ENCODE data around the gene MINPP1. TPM values are rescaled to one million over a fixed set of nuclear protein-coding genes. Genes with fewer than 3 reads are reported as not detected.

MINPP1 gene
- total RNA-seq, 1 experiment from 2014 or later, result 12.3 TPM

DNA sequence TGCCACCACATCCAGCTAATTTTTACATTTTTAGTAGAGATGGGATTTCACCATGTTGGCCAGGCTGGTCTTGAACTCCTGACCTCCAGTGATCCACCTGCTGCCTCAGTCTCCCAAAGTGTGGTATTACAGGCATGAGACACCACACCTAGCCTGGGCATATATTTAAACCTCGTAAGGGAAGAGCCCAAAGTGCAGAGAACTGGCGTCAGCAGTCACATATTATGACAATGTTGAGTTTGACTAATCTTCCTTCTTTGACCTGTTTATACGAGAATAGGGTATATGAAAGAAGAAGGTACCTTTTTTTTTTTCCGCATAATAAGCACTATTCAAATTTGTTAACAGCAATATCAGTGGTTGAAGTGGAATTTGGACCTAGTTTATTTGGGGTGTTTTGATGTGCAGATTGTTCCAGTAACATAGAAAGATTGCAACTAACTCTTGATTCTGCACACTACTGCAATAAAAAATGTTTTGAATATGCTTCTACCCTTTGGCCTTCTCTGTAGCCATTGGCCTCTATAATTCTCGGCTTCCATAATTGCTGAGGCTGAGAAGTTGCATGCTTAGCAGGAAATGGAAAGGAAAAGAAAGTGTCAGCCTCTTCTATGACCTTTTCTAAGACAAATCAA, 55.9 kb downstream of the MINPP1 start:
- TF ChIP-seq, protein P1, sequence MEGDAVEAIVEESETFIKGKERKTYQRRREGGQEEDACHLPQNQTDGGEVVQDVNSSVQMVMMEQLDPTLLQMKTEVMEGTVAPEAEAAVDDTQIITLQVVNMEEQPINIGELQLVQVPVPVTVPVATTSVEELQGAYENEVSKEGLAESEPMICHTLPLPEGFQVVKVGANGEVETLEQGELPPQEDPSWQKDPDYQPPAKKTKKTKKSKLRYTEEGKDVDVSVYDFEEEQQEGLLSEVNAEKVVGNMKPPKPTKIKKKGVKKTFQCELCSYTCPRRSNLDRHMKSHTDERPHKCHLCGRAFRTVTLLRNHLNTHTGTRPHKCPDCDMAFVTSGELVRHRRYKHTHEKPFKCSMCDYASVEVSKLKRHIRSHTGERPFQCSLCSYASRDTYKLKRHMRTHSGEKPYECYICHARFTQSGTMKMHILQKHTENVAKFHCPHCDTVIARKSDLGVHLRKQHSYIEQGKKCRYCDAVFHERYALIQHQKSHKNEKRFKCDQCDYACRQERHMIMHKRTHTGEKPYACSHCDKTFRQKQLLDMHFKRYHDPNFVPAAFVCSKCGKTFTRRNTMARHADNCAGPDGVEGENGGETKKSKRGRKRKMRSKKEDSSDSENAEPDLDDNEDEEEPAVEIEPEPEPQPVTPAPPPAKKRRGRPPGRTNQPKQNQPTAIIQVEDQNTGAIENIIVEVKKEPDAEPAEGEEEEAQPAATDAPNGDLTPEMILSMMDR (IDR thresholded peaks at IDR 0.05; ENCODE audit: unreplicated experiment), result no peak
- intact Hi-C loops (cut with micrococcal nuclease), result no loop called here
- H3K9me3 Mint-ChIP-seq (ENCODE audit: unreplicated experiment), result peaks cover 17% of the 10 kb centered on the region
- H3K27ac Mint-ChIP-seq (ENCODE audit: low read depth, unreplicated experiment), result no peak overlapping the region
- H3K36me3 Mint-ChIP-seq (ENCODE audit: insufficient read depth, unreplicated experiment), result no peaks in the 10 kb centered on the region
- H3K4me3 Mint-ChIP-seq (ENCODE audit: unreplicated experiment), result no peak overlapping the region
- H3K27me3 Mint-ChIP-seq (ENCODE audit: insufficient read depth, unreplicated experiment), result no peaks in the 10 kb centered on the region
- H3K4me1 Mint-ChIP-seq (ENCODE audit: insufficient read depth, unreplicated experiment), result no peaks in the 10 kb centered on the region
- ChIA-PET POLR2A (no interaction called here), CTCF (no interaction called here)
- no TSS peak for BruUV-seq (replicated peaks)
- no peak for DNase-seq (ENCODE audit: unreplicated experiment)

- POLR2A ChIA-PET, result interaction anchor here (0.8 kb wide), 1 partner anchor 23 kb away, joined by 3 read pairs; no protein-coding TSS in a partner anchor
- Mint-ChIP-seq H3K4me3 (ENCODE audit: unreplicated experiment) (no peak overlapping the region), H3K9me3 (ENCODE audit: unreplicated experiment) (peaks cover 18% of the 10 kb centered on the region), H3K4me1 (ENCODE audit: insufficient read depth, unreplicated experiment) (no peaks in the 10 kb centered on the region), H3K27ac (ENCODE audit: low read depth, unreplicated experiment) (no peak overlapping the region), H3K36me3 (ENCODE audit: insufficient read depth, unreplicated experiment) (no peaks in the 10 kb centered on the region), H3K27me3 (ENCODE audit: insufficient read depth, unreplicated experiment) (no peaks in the 10 kb centered on the region)
- TF ChIP-seq, protein P1 (IDR thresholded peaks at IDR 0.05; ENCODE audit: unreplicated experiment), result no peak
- no peak for DNase-seq (ENCODE audit: unreplicated experiment)
- BruUV-seq (replicated peaks), result no TSS peak
- CTCF ChIA-PET, result no interaction called here
- intact Hi-C loops (cut with micrococcal nuclease), result no loop called here
Measured at GRCh38 chr10:87562750-87563149, 58.1 kb downstream of the MINPP1 start.

GRCh38 chr10:87565010-87565409, 60.3 kb downstream of the MINPP1 start:
- Mint-ChIP-seq H3K27ac (ENCODE audit: low read depth, unreplicated experiment) (no peak overlapping the region), H3K4me3 (ENCODE audit: unreplicated experiment) (no peak overlapping the region), H3K9me3 (ENCODE audit: unreplicated experiment) (peaks cover 18% of the 10 kb centered on the region), H3K27me3 (ENCODE audit: insufficient read depth, unreplicated experiment) (peaks cover 11% of the 10 kb centered on the region), H3K36me3 (ENCODE audit: insufficient read depth, unreplicated experiment) (no peaks in the 10 kb centered on the region), H3K4me1 (ENCODE audit: insufficient read depth, unreplicated experiment) (no peaks in the 10 kb centered on the region)
- DNase-seq (ENCODE audit: unreplicated experiment), result no peak
- ChIA-PET POLR2A (no interaction called here), CTCF (interaction anchor here (0.5 to 0.6 kb wide), 3 partner anchors 16 to 936 kb away, joined by 3 to 4 read pairs (median 3); no protein-coding TSS in a partner anchor)
- intact Hi-C loops (cut with micrococcal nuclease), result no loop called here
- TF ChIP-seq, protein P1 (IDR thresholded peaks at IDR 0.05; ENCODE audit: unreplicated experiment), result no peak
- no TSS peak for BruUV-seq (replicated peaks)

DNA sequence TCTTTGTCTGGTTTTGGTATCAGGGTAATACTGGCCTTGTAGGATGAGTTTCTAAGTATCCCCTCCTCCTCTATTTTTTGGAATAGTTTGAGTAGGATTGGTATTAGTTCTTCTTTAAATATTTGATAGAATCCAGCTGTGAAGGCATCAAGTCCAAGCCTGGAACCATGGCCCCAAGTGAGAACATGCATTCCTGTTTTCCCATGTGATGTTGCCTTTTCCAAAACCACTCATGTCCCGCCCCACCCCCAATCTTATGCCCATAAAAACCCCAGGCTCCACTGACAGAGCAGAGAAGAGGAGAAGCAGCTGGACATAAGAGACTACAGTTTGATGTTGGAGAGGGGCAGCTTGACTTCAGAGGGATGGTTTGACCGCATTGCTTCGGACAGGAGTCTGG, 71.2 kb downstream of the MINPP1 start:
- DNase-seq (ENCODE audit: unreplicated experiment), result no peak
- Mint-ChIP-seq H3K4me1 (ENCODE audit: insufficient read depth, unreplicated experiment) (no peaks in the 10 kb centered on the region), H3K27ac (ENCODE audit: low read depth, unreplicated experiment) (no peak overlapping the region), H3K9me3 (ENCODE audit: unreplicated experiment) (peaks cover 11% of the 10 kb centered on the region), H3K27me3 (ENCODE audit: insufficient read depth, unreplicated experiment) (no peaks in the 10 kb centered on the region), H3K36me3 (ENCODE audit: insufficient read depth, unreplicated experiment) (no peaks in the 10 kb centered on the region), H3K4me3 (ENCODE audit: unreplicated experiment) (no peak overlapping the region)
- BruUV-seq (replicated peaks), result no TSS peak
- ChIA-PET CTCF (interaction anchor here (0.6 kb wide), 1 partner anchor 35 kb away, joined by 3 read pairs; no protein-coding TSS in a partner anchor), POLR2A (no interaction called here)
- TF ChIP-seq, protein P1 (IDR thresholded peaks at IDR 0.05; ENCODE audit: unreplicated experiment), result no peak
- intact Hi-C loops (cut with micrococcal nuclease), result no loop called here
